Colon (tissue), 2 donors: ENCODE results near the gene PTPRF.
"Not testable (repeated sequence)": the region's sequence is repeated elsewhere in the genome, so short reads cannot be mapped to it uniquely, and the experiment has no call there.

Experiments
- FAIRE-seq: peaks from 2 replicates; lab custom pipeline; 2012; peaks lifted over from hg19 to GRCh38; lab: Jason Lieb, UNC
- donor health status: control.
- donor health status: control.

The PTPRF gene

DNA sequence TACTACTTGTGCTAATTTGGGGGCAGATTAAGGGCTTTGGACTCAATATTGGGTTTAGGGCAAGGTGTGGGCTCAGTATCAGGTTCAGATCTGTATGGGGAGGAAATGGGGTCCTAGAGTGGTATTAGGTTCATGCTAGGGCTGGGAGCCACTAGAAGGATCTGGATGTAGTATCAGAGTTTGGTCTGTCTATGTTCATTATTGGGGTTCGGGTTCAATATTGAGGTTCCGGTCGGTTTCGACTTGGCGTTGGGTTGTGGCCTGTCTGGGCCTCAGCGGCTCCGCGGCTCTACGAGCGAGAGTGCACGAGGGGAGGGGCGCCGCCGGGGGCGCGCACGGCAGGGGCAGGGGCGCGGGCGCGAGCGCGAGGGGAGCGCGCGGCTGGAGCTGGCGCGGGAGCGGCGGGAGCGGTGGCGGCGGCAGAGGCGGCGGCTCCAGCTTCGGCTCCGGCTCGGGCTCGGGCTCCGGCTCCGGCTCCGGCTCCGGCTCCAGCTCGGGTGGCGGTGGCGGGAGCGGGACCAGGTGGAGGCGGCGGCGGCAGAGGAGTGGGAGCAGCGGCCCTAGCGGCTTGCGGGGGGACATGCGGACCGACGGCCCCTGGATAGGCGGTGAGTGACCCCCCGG is at the start of gene PTPRF:
Gene PTPRF, plus strand, starts transcription at position 401 of the 624 bp plus-strand sequence. CDS start 14,193 bp downstream, outside the sequence.
- no peak for FAIRE-seq

GRCh38 chr1:43481491-43481890 is 49.2 kb upstream of the PTPRF start:
- no peak for FAIRE-seq

GRCh38 chr1:43482215-43482614 is 48.5 kb upstream of the PTPRF start:
- FAIRE-seq, result no peak

DNA sequence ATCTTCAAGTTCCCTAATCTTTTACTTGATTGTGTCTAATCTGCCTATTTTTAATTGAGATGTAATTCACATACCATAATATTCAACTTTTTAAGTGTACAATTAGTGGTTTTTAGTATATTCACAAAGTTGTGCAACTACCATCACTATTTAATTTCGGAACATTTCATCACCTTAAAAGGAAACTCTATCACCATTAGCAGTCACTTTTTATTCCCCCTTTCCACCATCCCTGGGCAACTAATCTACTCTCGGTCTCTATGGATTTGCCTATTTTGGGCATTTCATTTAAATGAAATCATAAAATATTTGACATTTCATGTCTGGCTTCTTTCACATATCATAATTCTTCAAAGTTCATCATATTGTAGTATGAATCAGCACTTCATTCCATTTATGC is 46.3 kb upstream of the PTPRF start:
- FAIRE-seq, result no peak

DNA sequence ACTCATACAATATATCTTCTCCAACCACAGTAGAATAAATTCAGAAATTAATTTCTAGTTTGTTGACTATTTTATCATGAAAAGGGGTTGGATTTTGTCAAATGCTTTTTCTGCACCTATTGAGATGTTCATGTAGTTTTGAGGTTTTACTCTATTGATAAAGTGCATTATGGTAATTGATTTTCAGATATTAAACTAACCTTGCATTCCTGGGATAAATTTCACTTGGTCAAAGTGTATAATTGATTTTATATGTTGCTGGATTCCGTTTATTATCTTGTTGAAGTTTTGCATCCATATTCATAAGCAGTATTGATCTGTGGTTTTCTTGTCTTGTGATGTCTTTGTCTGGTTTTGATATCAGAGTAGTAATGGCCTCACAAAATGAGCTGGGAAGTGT is 42.5 kb upstream of the PTPRF start:
- FAIRE-seq, result no peak

DNA sequence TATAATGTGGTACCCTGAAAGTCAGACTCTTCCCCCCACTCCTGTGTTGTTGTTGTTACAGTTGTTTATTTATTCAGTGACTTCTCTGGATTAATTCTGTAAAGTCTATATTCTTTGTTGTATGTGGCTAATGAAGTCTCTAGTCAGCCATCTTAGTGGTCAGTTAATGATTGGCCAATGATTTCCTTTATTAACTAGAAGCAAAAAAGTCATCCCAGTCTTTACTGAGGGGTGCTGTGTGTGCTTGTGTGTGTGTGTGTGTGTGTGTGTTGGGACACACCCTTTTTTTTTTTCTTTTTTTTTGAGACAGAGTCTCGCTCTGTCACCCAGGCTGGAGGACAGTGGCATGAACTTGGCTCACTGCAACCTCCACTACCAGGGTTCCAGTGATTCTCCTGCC is 39.6 kb upstream of the PTPRF start:
- FAIRE-seq, result no peak

DNA sequence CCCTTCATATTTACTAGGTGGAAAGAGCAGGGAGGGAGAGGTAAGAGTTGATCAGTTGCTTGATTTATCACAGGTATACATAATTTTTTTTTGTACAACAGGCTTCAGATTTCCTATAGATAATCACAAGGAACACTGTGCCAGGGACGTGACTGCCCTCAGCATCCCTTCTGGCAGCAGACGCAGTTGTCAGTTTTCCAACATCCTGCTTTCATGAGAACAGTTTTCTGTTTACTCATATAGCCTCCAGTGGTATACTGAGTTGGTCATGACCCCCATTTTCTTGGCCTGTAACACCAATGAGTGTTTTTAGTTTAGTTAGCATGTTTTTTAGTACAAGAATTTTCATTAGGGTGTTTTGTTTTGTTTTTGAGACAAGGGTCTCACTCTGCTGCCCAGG is 37.9 kb upstream of the PTPRF start:
- no peak for FAIRE-seq

DNA sequence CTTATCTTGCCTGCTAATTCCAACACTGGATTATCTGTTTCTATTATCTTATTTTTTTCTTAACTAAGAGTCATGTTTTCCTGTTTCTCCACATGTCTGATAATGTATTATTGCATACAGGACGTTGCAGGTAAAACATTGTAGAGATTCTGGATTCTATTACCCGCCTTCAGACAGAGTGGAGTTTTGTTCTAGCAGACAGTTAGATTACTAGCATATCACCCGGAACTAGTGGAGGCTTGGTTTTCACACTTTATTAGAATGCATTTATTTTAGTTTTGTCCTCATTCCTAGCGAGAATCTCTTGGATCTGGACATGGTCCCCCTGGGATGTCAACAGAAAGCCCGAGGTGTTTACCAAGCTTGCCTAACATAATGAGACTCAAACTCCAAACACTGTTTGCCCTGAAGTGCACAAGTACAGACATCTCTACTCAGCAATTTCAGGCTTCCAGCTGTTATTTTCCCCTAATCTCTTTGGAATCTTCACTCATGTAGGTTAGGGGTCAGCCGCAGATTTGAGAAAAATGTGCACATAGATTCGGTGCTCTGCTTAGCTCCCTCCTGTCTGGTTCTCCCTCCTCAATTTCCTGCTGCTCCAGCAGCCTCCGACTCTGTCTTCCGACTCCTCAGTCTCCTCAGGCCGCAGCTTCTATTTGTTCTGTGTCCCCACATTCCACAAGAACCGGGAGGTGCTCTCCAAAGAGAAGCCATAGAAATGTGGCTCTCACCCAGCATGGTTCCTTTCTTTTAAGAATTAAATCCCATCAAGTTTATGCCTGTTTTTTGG is 36.8 kb upstream of the PTPRF start:
- no peak for FAIRE-seq

GRCh38 chr1:43495204-43495603 is 35.5 kb upstream of the PTPRF start:
- no peak for FAIRE-seq

DNA sequence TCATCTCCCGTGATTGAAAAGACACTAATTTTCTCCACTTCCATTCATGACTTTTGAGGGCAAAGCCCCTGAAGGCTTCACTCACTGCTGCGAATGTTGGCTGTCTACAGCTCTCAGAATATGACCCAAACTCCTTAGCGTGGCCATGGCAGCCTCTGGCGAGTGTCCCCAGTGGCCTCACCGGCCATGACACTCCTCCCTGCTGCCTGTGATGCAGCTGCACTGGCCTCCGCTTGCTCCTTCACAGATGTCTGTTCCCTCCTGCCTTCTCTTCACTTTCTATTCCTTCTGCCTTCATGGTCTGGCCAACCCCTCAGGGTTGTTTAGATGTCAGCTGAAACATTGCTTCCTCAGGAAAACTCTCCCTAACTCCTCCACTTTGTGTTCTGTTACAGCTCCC is 30.8 kb upstream of the PTPRF start:
- no peak for FAIRE-seq

GRCh38 chr1:43501806-43502205 is 28.9 kb upstream of the PTPRF start:
- not testable (repeated sequence) for FAIRE-seq

DNA sequence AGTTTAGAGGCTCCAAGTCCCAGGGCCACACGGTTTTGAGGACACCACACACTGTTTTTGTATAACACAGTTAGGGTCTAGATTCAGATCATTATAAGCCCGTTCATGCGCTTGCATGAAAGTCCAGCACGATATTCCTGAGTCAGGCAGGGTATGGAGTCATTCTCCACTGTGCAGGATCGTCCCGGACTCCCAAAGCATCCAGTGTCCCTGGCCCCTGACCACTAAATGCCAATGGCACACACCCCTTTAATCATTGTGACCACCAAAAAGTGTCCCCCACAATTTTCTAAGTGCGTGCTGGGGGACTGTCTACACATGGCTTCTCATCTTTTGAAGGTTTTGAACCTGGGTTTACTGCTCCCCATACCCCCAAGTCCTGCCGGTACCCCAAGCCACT is 27.1 kb upstream of the PTPRF start:
- no peak for FAIRE-seq

DNA sequence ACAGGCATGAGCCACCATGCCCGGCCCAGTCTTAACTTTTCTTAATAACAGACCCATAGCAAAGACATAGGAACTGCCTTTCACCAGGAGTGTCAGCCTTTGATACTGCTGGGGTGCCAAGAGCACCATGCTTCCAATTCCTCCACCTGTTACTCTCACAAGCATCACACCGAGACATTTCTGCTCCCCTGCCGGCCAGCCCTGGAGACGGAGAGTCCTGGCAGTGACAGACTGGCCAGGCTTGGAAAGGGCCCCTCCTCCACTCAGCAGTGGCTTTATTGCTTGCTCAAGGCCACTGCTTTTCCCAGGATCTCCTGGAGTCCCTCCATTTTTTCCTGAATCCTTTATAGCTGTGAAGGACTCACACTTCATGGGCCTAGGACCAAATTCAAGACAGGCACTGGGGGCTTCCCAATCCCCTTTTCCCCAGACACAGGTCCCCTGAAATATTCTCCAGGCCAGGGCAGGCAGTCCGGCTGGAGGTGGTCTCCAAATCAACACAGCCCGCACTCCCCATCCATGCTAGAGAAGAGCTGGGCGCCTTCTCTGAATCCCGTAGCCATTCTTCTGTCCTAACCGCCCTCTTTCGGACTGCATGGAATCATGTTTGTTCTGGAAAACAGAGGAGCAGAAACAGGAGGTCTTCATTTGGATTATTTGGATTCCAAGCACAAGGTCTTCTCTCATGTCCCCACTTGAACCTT is 25.5 kb upstream of the PTPRF start:
- FAIRE-seq, result no peak

- FAIRE-seq, result no peak
These were observed 24.4 kb upstream of the PTPRF start for GRCh38 chr1:43506233-43506632.

GRCh38 chr1:43507296-43508295 is 23.1 kb upstream of the PTPRF start:
- no peak for FAIRE-seq

DNA sequence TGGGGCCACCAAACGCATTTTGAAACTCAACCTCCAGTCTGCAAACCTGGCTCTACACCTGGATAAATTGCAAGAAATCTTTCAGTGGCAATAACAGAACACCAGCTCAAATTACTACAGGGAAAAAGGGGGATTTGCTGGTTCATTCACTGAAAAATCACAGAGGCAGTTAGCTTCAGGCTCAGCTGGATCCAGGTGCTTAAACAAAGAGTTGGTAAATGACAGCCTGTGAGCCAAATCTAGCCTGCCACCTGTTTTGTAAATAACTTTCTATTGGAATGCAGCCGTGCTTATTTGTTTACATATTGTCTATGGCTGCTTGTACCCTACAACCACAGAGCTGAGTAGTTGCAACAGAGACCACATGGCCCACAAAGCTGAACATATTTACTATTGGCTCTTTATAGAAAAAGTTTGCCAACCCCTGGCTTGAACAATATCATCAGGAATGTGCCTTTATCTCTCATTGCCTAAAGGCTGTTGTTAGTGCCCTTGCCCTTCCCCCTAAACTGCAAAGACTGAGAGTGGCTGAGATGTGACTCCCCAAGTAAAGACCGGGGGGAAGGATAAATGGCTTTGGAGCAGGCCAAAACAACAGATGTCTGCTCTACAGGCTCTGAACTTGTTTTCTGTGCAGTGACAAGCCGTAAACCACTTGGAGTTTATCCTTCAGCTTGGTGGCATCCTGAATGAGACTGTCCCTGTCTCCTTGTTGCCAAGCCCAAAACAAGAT is 21.5 kb upstream of the PTPRF start:
- no peak for FAIRE-seq

DNA sequence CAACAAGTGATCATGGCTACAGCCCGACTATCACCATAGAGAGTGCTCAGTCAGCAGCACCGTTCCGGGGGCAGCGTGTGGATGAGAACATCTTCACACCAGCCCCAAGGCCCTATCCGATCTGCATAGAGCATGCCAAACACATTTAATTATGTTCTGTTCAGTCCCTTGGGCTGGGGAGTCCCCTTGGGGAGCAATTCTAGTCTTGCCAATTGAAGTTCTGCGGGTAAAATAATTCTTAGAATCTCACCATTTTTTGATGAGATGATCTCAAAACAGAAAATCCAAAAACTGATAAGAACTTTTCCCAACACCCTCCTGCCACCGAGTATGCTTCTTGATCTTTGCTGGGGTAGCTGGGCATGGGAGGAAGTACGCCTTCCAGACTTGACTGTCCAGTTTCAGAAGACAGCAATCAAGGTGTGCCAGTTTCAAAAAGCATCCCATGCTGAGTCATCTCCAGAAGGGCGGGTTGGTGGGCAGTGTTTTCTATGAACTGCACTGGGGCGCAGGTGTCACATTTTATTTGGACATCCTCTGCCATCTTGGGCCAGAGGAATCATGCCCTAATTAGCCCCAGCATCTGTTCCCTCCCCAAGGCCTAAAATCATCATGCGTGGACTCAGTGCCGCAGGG is 20.8 kb upstream of the PTPRF start:
- FAIRE-seq, result no peak

GRCh38 chr1:43510621-43511020 is 20.1 kb upstream of the PTPRF start:
- FAIRE-seq, result no peak

DNA sequence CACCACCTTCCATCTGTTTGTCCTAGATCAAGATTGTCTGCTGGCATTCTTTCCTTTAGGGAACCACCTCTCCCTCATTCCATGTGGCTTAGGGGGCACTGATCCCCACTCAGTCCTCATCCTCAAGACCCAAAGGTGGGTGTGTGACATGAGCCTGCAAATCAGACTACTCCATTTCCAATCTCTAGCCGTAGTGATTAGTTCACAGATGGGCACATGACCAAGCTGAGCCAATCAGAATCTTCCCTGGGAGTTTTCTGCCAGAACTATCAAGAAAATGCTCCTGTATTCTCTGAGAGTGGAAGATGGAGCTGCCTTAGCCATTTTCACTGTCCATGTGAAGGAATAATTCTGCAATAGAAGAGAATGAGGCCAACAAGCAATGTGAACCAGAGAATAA is 19.3 kb upstream of the PTPRF start:
- no peak for FAIRE-seq

- FAIRE-seq, result peak; percentile 24
These were observed 18.6 kb upstream of the PTPRF start for GRCh38 chr1:43512133-43512532.

GRCh38 chr1:43512681-43513080 is 18.0 kb upstream of the PTPRF start:
- FAIRE-seq, result no peak
